Islet of Langerhans (tissue), 1 donor: ENCODE results near the gene AMZ2.
"Not testable (repeated sequence)": the region's sequence is repeated elsewhere in the genome, so short reads cannot be mapped to it uniquely, and the experiment has no call there.

ENCODE experiments used
- FAIRE-seq: peaks from one replicate; lab custom pipeline; 2011; peaks lifted over from hg19 to GRCh38; lab: Jason Lieb, UNC

AMZ2 gene

GRCh38 chr17:68220786-68221185 is 27.1 kb upstream of the AMZ2 start:
- FAIRE-seq = not testable (repeated sequence)

DNA sequence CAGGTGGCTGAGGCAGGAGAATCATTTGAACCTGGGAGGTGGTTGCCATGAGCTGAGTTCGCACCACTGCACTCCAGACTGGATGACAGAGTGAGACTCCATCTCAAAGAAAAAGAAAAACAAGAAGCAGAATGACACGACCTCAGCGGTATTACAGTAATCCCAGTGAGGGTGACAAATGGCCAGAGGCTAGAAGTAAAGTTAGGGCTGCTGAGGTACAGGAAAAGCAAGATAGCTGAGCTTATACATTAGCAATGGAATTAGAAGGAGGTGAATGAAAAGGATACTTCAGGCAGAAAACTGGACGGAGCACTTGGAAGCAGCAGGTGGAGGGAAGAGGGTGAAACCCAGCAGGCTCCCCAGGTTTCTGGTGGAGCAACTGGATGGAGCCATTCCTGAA is 26.1 kb upstream of the AMZ2 start:
- FAIRE-seq = no peak

GRCh38 chr17:68222606-68223005 is 25.2 kb upstream of the AMZ2 start:
- FAIRE-seq = no peak

- not testable (repeated sequence) for FAIRE-seq
Observed at GRCh38 chr17:68225055-68225454, 22.8 kb upstream of the AMZ2 start.

DNA sequence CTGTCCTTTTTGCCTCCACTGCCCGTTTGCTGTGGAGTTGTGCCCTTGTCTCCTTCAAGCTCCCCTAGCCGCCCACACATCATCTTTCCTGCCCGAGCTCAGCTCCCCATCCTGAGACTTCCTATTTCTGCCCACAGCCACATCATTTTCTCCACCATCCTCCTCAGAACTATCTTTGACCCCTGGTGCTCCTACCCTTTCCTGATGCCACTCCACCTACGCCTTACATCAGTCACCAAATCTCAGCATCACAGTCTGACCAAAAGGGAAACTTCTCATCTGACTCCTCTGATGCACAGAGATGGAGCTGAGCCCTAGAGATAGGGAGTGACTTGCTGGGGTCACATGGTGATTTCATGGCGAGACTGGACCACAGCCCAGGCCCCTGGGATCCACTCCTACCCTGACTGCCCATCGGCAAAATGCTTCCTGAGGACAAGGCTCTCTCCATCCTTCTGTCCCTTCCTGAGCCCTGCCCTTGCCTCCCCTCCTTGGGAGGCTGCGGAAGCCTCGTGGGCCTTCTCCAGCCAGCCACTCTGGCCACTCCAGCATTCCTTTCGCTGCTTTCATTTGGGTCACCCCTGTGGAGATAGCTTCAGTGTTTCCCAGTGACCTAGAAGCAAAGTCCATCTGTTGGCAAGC is 19.7 kb upstream of the AMZ2 start:
- FAIRE-seq = not testable (repeated sequence)

- FAIRE-seq = no peak
Observed at GRCh38 chr17:68228817-68229570, 18.8 kb upstream of the AMZ2 start.

GRCh38 chr17:68229619-68230018 is 18.2 kb upstream of the AMZ2 start:
- FAIRE-seq = no peak

GRCh38 chr17:68231131-68231530 is 16.7 kb upstream of the AMZ2 start:
- FAIRE-seq = not testable (repeated sequence)

GRCh38 chr17:68231541-68231940 is 16.3 kb upstream of the AMZ2 start:
- no peak for FAIRE-seq

GRCh38 chr17:68232741-68233140 is 15.1 kb upstream of the AMZ2 start:
- not testable (repeated sequence) for FAIRE-seq

DNA sequence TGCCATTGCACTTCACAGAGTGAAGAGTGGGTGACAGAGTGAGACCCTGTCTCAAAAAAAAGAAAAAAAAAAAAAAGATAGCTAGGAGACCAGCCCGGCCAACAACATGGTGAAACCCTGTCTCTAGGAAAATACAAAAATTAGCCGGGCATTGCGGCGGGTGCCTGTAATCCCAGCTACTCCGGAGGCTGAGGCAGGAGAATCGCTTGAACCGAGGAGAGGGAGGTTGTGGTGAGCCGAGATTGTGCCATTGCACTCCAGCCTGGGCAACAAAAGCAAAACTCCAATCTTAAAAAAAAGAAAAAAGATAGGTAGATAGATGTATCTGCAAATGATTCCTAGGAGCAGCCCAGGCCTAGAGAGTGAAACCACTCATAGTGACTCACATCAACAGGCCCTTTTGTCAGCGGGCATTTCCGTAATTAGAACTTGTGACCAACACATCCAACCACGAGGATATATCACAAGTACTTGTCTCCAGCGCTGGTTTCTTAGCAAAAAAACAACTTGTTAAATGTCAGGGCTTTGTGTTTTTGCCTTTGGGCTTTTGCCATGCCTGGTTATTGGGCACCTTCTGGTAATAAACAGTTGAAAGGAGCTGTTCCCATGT is 13.0 kb upstream of the AMZ2 start:
- not testable (repeated sequence) for FAIRE-seq

DNA sequence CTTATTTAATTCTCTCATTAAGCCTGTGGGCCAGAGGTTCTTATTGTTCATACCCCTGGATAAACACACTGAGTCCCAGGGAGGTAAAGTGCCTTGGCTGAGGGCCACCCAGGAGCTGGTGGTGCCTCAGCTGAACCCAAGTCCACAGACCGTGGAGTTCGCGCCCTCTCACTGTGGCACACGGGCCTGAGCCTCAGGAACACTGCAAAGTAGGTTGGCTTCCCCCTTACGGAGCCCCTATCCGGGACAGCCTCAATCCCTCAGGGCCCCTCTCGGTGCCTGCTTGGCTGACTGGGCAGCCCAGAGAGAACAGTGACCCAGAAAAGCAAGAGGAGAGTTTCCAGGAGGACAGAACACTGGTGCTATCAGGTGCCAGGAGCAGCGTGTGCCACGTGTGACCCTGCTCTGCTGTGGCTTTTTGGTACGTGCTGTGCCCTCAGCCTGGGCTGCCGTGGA is 12.5 kb upstream of the AMZ2 start:
- FAIRE-seq = not testable (repeated sequence)

- not testable (repeated sequence) for FAIRE-seq
Observed at GRCh38 chr17:68237369-68238163, 10.3 kb upstream of the AMZ2 start.

DNA sequence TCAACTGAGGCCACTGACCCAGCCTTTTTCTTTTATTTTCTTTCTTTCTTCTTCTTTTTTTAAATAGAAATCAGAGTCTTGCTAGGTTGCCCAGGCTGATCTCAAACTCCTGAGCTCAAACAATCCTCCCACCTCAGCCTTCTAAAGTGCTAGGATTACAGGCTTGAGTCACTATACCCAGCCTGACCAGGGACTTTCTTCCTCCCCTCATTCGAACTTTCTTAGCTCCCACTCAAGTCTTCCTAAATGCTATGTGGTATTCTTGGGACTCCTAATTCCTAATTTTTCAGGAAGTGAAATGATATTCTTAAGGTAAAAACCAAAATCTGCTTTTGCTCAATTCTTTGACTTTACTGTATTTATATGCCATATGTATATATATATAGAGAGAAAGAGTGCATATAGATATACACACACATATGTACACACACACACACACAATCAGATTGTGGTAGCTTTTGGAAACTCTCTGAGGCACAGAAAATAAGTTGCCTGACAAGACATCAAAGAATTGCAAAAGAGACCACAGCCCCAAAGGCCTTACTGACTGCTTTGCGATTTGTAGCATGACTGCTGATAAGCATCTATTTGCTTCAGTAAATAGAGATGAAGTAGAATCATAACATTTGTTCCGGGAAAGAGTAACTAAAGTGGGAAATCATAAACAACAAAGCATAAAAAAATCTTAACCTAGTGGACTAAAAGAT is 9.5 kb upstream of the AMZ2 start:
- FAIRE-seq = no peak

DNA sequence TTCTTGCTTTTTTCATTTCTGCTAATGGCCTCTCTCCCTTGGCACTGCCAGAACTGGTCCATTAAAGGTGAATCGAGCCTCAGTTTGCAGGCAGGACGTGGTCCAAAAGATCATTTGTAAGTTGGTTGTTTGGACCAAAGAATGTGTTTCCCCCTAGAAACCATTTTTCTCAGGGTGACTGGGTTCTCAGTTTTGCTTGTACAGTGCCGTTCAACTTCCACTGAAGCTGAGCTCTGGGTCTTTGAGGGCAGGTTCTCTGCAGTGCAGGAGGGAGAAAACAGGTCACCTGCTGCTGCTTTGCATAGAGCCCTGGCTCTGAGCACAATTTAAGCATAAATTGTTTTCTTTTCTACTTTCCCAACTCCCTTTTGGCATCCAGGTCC is 9.0 kb upstream of the AMZ2 start:
- FAIRE-seq = no peak

DNA sequence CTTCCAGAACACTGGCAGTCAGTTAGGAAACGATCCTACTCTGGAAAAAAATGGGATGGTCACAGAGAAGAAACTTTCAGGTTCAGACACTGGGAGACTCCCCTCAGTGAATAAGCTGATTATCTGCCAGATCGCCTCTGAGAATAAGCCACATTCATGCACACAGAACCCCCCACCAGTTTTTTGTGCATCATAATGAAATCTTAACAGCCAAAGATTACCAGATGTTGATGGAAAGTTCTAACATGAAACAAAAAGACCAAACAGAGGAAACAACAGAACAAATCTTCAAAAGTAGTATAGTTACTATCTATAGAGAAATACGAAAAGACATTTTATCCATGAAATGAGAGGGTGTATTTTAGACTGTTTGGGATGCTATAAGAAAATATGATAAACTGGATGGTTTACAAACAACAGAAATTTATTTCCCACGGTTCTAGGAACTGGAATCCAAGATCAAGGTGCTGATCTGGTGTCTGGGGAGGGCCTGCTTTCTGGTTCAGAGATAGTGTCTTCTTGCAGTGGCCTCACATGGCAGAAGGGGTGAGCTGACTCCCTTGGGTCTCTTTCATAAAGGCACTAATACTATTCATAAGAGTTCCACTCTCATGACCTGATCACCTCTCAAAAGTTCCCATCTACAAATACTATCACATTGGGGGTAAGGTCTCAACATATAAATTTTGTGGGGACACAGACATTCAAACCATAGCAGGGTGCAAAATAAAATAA is 8.0 kb upstream of the AMZ2 start:
- FAIRE-seq = no peak

- FAIRE-seq = no peak
Observed at GRCh38 chr17:68246271-68247028, 1.4 kb upstream of the AMZ2 start.

DNA sequence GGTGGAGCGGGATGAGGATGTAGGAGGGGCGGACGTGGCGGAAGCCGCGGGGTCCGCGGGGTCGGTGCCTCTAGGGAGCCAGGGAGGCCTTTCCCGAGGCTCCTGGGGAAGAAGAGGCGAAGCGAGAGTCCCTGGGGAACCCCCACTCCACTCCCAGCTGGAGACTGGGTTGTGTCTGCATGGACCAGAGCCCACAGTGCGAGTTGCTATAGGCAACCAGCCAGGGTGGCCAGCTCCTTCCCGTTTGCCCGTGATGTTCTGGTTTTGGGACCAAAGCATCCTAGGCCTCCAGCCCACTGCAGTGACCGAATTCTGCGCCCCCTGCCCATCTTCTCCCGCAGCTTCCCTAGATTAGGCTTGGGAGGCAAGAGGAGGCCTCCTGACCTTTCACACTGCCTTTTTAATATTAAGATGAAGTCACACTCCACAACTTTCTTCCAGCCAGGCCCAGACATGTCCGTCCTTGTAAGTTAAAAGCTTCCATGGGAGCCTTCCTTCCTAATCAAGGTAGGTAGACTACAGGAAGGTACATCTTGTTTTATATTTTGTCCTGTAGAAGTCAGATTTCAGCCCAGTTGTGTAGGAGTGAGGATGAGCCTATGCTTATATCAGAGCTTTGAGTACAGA is 469 bp downstream of the AMZ2 start:
- FAIRE-seq = no peak

GRCh38 chr17:68248891-68249290 is 1.0 kb downstream of the AMZ2 start:
- FAIRE-seq = no peak

- no peak for FAIRE-seq
Observed at GRCh38 chr17:68249354-68249765, 1.5 kb downstream of the AMZ2 start.
